ENCODE results near the gene DZIP1. TPM values are rescaled to one million over a fixed set of nuclear protein-coding genes. Genes with fewer than 3 reads are reported as not detected.

DZIP1 gene
- total and polyA plus RNA-seq, 10 of the 15 experiments (the other 5 are each of a cell fraction or from before 2014, with no cell fraction given): 0.01 to 1.9 (median 0.55) TPM

- in situ Hi-C loops (cut with MboI) (no loop called here), intact Hi-C loops (cut with micrococcal nuclease; ENCODE audit: unreplicated experiment) (no loop called here)
- Histone ChIP-seq H3K9ac (ENCODE audit: control insufficient read depth, insufficient read depth, low read length) (no peak overlapping the region), H4K20me1 (ENCODE audit: control insufficient read depth, insufficient read depth) (no peaks in the 10 kb centered on the region), H3K4me2 (ENCODE audit: control insufficient read depth, insufficient read depth) (no peak overlapping the region), H2AFZ (ENCODE audit: control insufficient read depth, low read depth, low read length) (no peak overlapping the region), H3K4me3 (no peak overlapping the region), H3K9me3 (replicated peaks; ENCODE audit: control insufficient read depth, insufficient read depth, low read length) (no peaks in the 10 kb centered on the region), H3K27me3 (replicated peaks in 1 of 2; ENCODE audit: control insufficient read depth in 2 of 2, insufficient read depth in 2 of 2, low read length in 1 of 2) (no peaks in the 10 kb centered on the region), H3K27ac (ENCODE audit: control insufficient read depth, insufficient read depth) (no peak overlapping the region), H3K79me2 (ENCODE audit: control insufficient read depth, insufficient read depth, low read length) (no peaks in the 10 kb centered on the region), H3K36me3 (ENCODE audit: control insufficient read depth in 2 of 2, insufficient read depth in 2 of 2, low read length in 1 of 2) (no peaks in the 10 kb centered on the region), H3K4me1 (ENCODE audit: control insufficient read depth, insufficient read depth, low read length) (no peaks in the 10 kb centered on the region)
- SMC1A ChIA-PET (ENCODE audit: uncharacterized antibody, unreplicated experiment): interaction anchor here (0.9 to 1.3 kb wide), 3 partner anchors 11 to 27 kb away, joined by 3 to 6 read pairs (median 3); no protein-coding TSS in a partner anchor
- CTCF ChIA-PET: interaction anchor here (0.9 to 2.1 kb wide), 6 partner anchors 9 to 375 kb away, joined by 3 to 6 read pairs (median 3); no protein-coding TSS in a partner anchor
- FAIRE-seq (no peak), DNase-seq (ENCODE audit: low read depth, low spot score) (no peak), ATAC-seq (no peak)
- POLR2A ChIA-PET: no interaction called here
- no TSS peak for BruUV-seq (replicated peaks)
- RAD21 ChIA-PET (ENCODE audit: unreplicated experiment): interaction anchor here (1.4 kb wide), 1 partner anchor 27 kb away, joined by 4 read pairs; no protein-coding TSS in a partner anchor
- TF ChIP-seq SMAD1 (IDR thresholded peaks at IDR 0.05; ENCODE audit: low read depth, partially characterized antibody): no peak
- TF ChIP-seq CUX1 (IDR thresholded peaks at IDR 0.05; ENCODE audit: insufficient replicate concordance, low read depth, low read length): no peak
- TF ChIP-seq FOXM1 (IDR thresholded peaks at IDR 0.05; ENCODE audit: low read depth, low read length): no peak
- 0 out of 6 replicates have a peak, but pooled peaks of 1 of the 3 experiments have one; percentile 5 for TF ChIP-seq CTCF (IDR thresholded peaks at IDR 0.05 in 2 of 3, conservative IDR thresholded peaks at IDR 0.05 in 1 of 3; ENCODE audit: control insufficient read depth in 2 of 3, extremely low read depth in 1 of 3, insufficient read depth in 1 of 3, low read depth in 3 of 3, low read length in 3 of 3)
- 50% methylated on average over 3 of the region's 3 CpGs for WGBS (ENCODE audit: insufficient coverage, insufficient replicate concordance, low lambda C conversion rate, missing lambda C conversion rate)
Observed at GRCh38 chr13:95564091-95564490, 80.4 kb downstream of the DZIP1 start.
